GM19193 (cell line): ENCODE measurements around the gene OSM.

Source experiments
- POLR2A ChIP-seq: IDR thresholded peaks from 4 replicates; pipeline ENCODE4 v1.6.1; 2011; ENCODE audit not compliant: insufficient read depth, insufficient read length; ENCODE audit errors: extremely low read depth

Gene OSM

DNA sequence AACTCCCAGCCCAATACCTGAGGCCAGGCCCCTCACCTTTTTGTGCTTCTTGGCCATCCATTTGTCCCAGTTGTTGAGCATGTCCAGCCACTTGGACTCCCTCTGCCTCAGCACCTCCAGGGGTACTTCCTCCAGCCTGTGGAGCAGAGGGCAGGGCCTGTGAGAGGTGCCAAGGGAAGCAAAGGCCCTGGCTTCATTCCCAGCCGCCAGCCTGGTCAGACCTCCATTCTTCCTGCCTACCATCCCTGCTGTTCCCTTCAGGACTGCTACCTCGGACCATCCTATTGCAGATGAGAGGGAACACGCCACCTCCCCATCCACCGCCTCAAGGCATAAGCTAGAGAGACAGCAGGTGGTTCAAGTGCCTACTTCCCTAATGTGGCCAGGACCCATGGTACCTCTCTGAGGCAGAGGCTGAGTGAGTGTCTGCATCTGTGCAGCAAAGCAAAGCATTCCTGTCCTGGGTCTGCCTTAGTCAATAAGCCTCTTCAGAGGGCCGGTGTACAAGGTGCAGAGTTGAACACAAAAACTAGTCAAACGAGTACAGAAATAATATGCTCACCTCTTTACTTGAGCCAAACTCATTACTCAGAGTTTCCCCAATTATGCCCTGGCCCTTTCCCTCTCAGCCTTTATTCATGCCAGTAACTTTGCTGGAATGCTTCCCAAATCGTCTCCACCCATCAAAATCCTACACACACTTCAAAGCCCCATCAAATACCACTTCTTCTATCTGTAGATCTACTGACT is 38.0 kb upstream of the OSM start:
- TF ChIP-seq POLR2A: no peak

DNA sequence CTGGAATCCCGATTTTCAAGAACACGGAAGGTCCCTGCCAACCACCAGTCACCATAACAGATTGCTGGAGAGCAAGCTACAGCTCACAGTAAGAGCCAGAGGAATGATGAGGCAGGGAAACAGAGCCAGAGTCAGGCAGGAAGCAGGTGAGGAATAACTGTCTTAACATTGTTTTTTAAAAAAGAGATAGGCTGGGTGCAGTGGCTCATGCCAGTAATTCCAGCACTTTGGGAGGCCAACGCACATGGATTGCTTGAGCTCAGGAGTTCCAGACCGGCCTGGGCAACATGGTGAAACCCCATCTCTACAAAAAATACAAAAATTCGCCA is 36.1 kb upstream of the OSM start:
- TF ChIP-seq POLR2A: no peak

DNA sequence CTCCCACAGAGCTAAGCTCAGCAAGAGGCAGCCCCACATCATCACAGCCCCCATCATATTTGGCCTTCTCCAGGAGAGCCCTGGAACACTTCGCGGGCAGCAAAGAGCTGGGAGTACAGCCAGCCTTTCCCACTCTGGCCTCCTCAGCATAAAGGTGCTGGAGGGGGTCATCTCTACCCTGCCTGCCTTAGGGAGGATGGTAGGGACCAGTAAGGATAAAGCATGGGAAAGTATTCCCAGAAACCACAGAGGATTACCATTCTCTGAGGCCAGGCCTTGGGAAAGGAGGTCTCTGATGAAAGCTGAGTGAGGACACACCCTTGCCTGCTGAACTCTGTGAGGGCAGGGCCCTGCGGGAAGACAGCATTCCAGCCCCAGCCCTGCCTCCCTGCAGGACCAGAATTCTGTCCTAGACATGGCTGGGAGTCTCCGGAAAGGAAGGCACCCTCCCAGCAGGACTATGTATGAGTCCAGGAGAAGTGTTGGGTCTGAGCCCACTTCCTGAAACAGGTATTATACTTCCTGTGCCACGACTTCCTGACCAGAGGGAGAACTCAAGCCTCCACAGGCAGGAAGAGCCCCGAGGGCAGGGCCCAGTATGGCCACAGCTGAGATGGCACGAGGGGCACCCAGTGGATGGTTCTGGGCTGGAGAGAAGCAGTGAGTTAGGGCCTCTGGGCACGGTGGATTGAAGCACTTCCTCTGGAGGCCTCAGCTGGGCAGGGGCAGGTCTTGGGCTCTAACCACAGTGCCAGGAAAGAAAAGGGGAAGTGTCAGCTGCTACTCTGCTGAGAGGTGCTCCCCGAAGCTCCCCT is 35.6 kb upstream of the OSM start:
- TF ChIP-seq POLR2A: no peak

DNA sequence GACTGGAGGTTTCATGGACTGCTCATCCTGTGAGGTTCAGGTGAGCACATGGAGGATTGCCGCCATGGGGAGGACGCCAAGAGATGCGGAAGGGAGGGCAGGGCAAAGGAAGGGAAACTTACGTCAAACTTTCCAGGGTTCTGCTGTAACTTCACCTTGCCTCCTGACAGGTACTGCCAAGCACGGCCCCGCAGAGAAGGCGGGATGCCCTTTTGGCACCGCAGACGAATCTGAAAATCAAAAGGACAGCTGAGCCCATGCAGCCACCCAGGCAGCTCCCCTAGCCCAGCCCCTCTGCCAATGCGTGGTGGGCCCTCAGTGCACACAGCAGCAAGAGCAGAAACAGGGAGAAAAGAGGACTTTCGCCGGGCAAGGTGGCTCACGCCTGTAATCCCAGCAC is 32.7 kb upstream of the OSM start:
- no peak for TF ChIP-seq POLR2A

DNA sequence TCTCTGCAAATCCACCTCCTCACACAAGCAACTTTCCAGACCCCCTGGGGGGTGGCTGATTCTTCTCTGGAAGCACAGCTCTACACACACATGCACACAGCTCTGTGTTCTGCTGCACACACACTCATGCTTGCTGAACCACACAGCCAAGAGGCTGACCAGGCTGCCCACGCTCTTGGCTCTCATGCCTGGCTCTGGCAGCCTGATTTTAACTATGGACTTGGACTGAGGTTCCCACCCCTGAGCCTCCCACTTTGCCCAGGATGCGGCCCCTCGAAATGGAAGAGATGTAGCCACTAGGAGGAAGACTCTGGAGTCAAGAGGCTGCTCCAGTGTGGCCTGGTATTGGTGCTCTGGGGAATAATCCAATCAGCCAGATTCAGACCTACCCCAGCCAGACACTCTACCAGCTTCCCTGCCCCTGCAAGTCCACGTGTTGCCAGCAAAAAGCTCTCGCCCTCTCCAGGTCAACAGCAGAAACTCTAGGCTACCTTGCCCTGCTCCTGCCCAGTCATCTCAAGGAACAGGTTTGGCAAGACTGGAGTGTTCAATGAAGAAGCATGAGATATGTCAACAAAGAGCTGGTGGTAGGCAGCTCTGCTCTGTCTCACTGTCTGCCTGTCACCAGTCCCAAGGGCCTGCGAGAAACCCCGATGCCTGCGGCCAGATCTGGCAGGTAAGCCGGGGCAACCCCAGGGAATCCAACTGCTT is 31.5 kb upstream of the OSM start:
- no peak for TF ChIP-seq POLR2A

DNA sequence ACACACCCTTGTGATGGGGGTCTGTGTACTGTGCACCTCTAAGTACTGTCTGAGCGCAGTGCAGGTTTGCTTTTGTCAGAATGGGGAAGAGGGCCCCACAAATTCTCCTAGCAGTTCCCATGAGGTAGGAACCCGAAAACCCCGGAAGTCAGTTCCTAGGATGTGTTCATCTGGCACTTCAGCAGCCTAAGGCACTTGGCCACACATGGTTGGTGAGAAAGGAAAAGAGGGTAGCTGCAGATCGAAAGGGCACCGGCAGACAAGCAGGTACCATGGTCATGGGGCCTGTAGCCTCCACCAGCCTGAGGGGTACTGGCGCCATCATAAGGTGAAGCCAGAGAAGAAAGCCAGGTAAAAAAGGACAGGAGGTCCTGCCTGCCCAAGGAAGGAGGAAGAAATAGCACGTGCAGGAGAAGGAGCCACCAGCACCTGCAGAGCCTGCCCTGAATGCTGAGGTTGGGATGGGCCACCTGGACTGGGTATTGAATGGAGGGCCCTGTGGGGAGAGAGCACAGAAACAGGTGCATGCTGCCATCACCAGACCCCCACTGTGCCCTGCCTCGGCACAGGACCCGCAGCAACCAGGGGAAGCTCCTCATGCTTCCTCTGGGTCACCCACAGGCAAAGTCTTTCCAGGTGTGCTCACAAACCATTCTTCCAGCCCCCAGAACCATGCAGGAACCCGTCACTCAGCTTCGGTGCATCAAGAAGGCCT is 30.8 kb upstream of the OSM start:
- TF ChIP-seq POLR2A: no peak

DNA sequence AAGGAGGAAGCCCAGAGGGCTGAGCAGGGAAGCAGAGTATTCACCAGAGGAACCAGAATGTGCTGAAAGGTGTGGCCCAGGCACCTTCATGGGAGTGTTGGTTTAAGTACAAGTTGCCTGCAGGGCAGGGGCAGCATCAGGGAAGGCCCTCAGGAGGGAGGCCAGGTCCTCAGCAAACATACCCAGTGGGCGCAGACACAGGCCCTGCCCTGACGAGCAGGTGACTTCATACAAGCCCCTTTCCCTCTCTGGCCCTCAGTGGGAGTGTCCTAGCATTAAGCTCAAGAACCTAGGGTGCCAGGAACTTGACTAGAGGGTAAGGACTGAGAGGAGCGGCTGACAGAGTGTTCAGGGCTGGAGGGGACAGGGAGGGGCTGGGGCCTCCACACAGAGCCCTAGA is 30.2 kb upstream of the OSM start:
- TF ChIP-seq POLR2A: no peak

DNA sequence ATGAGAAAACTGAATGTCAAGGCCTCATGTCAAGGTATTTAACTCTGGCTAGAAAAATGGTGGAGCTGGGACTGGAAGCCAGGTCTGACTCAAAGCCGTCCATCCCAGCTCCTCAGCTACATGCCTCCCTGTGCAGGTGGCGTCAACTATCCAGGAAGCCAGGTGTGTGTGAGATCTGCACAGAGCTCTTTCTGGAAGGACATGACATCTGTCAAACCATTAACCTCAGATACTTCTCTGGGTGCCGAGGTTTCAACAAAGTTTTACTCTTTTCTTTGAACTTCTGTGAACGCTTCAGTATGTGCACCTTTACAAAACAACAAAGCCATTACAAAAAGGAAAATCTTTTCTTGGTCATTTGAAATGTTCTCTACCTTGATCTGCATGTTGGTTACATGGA is 29.7 kb upstream of the OSM start:
- no peak for TF ChIP-seq POLR2A

DNA sequence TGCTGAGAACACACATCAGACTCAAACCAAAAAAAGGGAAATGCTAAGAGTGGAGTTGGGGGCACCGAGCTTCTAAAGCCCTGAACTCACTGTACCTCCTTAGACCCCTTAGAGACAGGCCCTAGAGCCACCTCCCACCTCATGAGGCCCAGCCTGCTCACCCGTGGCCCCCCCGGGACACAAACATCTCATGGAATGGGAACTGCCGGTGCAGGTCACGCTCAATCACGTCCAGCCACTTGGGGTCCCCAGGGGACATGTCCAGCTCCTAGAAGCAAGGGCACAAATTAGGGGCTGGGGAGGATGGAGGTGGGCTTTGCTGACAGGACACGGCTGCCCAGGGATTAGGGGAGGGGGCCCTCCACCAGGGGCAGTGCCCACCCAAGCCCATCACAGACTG is 28.9 kb upstream of the OSM start:
- no peak for TF ChIP-seq POLR2A

DNA sequence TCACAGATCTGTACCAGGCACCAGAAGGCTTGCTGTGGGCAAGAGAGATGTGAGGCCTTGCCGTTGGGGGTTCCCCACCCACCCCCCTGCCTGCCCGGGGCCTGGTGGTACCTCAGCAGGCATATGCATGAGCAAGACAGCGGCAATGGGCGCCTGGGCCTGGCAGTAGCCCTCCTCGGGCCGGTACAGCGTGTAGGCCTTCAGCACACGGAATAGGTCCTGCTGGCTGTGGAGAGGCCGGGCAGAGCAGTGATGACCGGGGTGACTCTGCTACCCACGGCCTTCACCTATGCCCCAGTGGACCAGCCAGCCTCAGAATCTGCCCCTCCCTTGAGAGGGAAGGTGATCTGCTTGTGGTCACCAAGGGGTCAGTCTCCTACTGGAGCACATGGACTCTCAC is 28.2 kb upstream of the OSM start:
- no peak for TF ChIP-seq POLR2A

DNA sequence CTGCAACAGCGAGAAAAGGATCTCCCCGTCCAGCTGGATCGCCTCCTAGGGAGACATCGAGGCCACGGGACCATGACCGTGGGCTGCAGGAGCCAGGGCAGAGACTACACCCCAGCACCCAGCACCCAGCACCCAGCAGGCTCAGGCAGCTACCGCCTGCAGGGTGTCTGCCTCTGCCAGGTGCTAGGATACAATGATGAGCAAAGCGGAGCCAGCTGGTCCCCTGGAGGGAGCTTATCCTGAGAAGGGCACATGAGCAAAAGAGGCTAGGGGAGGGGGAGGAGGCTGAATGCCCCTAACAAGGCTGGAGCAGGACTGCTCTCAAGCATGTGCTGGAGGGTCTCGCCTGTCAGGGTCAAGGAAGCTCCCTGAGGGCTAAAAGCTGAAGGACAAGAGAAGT is 27.4 kb upstream of the OSM start:
- no peak for TF ChIP-seq POLR2A

DNA sequence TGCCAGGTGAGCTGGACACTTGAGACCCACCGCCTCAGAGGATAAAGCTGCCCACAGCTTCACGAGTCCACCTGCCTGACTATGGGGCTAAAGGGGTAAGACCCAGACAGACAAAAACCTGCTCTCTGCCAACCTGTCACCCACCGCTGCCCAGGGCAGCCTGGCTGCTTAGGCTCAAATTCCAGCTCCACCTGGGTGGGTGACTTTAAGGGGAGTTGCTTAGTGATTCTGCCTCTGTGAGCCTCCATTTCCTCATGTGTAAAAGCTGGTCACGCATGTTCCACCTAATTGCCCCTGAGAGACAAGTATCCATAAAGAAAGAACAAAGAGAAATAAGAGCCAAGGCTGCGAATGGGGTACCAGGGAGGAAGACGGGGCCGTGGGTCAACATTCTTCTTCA is 26.4 kb upstream of the OSM start:
- no peak for TF ChIP-seq POLR2A

DNA sequence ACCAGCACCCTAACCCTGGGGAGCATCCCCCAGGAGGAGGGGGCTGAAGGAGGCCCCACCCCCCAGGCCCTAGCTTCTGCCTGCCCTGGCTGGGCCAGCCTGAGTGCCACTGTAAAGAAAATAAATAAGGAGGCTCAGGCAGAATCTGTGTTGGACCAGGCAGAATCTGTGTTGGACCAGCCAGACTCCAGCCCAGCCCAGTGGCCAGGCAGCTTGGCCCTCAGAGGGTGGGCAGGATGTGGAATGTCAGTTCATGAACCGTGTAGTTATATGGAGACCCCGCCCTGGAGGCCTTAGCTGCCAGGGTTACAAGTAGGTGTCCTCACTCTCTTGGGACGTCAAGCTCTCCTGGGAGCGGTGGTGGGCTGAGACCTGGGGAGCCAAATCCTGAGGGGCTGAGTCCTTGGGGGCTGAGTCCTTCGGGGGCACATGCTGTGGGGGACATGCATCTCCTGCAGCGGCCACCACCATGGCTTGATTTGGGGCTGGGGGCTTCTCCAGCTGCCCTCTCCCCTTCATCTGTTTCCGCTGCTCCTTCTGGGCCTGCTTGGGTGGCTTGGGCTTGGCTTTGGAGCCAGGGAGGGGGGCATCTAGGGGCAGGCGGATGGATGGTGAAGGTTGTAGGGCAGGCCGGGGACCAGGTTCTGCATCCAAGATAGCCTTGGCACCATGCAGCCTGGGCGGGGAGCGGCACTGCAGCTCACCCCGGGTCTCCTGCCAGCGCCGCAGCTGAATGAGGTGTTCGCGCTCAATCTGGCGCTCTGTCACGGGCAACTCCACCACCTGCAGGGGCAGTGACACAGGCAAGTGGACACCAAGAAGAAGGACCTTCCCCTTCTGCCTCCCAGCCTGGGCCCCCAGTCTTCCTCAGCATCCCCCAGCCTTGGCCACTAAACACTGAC is 25.7 kb upstream of the OSM start:
- no peak for TF ChIP-seq POLR2A

DNA sequence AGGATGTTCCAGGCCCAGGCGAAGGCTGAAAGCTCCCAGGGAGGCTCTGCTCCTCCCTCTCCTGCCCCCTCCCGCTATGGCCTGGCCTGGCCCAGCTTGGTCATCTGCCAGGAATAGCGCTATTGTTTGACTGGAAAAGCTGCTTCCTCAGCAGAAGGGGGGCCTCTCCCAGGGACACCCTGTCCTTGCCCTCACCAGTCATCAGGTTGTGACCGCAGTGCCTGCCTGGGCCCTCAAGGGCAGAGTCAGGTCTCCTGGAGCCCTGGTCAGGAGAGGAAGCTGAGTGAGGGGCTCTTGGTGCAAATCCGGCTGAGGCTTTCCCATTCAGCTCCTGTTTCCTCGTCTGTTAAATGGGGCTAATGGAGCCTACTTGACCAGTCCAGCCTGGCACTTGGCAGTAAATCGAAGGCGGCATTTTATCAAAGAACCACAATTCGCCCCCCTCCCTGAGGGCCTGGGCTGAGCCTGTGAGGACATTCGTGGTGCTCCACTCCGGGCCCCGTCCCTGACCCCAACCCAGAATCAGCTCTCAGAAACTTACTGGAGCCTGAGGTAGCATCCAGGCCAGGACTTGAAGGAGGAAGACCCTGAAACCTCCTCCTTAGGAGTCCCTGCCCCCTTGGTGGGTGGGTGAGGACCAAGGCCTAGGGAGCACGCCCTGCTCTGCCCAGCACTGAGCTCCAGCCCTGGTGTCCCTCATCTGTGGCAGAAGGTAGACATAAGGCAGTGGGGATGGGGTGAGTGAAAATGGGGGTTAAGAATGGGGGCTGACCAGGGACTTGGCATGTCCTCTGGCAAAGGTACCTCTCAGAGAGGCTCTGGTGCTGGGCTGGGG is 24.6 kb upstream of the OSM start:
- no peak for TF ChIP-seq POLR2A
